Measurements from ENCODE around the gene RIC3. TPM values are rescaled to one million over a fixed set of nuclear protein-coding genes. Genes with fewer than 3 reads are reported as not detected.

RIC3 gene
- total RNA-seq, 1 experiment from 2014 or later = 23.7 TPM

GRCh38 chr11:8068605-8069221 is 100.1 kb downstream of the RIC3 start:
- no peaks in the 10 kb centered on the region for H3K79me1 ChIP-seq (ENCODE audit: insufficient read depth, low read depth, low read length, poor library complexity, severe bottlenecking)
- H2AFZ ChIP-seq (ENCODE audit: low read length) = no peak overlapping the region
- no peak overlapping the region for H3K18ac ChIP-seq (ENCODE audit: insufficient read length, low read depth, low read length)
- no peak overlapping the region for H4K91ac ChIP-seq (ENCODE audit: insufficient read length, low read depth, low read length)
- Mint-ChIP-seq H3K27me3 (ENCODE audit: low read depth) (peaks cover 48% of the 10 kb centered on the region), H3K4me3 (no peak overlapping the region), H3K9me3 (no peaks in the 10 kb centered on the region), H3K36me3 (ENCODE audit: insufficient read depth in 1 of 3, low read depth in 3 of 3) (no peaks in the 10 kb centered on the region), H3K4me1 (peaks cover 40 to 49% of the 10 kb centered on the region in 2 experiments), H3K27ac (peak overlapping the region in 2 of 3 experiments; percentile 71 to 91; a peak in 2 of 7 replicates)
- H3K4ac ChIP-seq (ENCODE audit: low read depth, low read length) = no peak overlapping the region
- peaks cover 8% of the 10 kb centered on the region for H3K4me1 ChIP-seq (ENCODE audit: insufficient read depth, low read length)
- H3K27me3 ChIP-seq (ENCODE audit: insufficient read depth, low read length) = no peaks in the 10 kb centered on the region; the same call in 1 of the 2 replicates
- H4K20me1 ChIP-seq (ENCODE audit: control insufficient read depth, insufficient read depth, insufficient read length) = no peaks in the 10 kb centered on the region
- no peak overlapping the region for H2BK5ac ChIP-seq (ENCODE audit: insufficient read length, low read length)
- no peaks in the 10 kb centered on the region for H3K23me2 ChIP-seq (ENCODE audit: insufficient read length, low read depth, low read length, poor library complexity, severe bottlenecking)
- H3T11ph ChIP-seq (ENCODE audit: low read length) = no peak overlapping the region
- H3K9me3 ChIP-seq (ENCODE audit: control insufficient read depth, low read depth, low read length) = no peaks in the 10 kb centered on the region
- no peak overlapping the region for H3K27ac ChIP-seq (ENCODE audit: insufficient read length, low read depth, low read length)
- H2BK15ac ChIP-seq (ENCODE audit: low read depth, low read length) = no peak overlapping the region
- H3K79me2 ChIP-seq (ENCODE audit: insufficient read depth, low read length) = no peaks in the 10 kb centered on the region
- peak; percentile 23 for DNase-seq
- no peak overlapping the region for H3K4me2 ChIP-seq (ENCODE audit: insufficient read depth, insufficient read length, low read length)
- H2BK12ac ChIP-seq (ENCODE audit: insufficient read length, low read depth, low read length) = no peak overlapping the region
- no peak overlapping the region for H4K8ac ChIP-seq (replicated peaks; ENCODE audit: insufficient read length, low read depth, low read length)
- H4K5ac ChIP-seq (ENCODE audit: insufficient read length, low read depth, low read length) = no peak overlapping the region
- H3K56ac ChIP-seq (ENCODE audit: insufficient read length, low read depth, low read length) = no peak overlapping the region
- no peak overlapping the region for H3K14ac ChIP-seq (ENCODE audit: insufficient read depth, low read length)
- H2BK20ac ChIP-seq (ENCODE audit: low read depth, low read length, poor library complexity, severe bottlenecking) = no peak overlapping the region
- H3K9ac ChIP-seq (ENCODE audit: extremely low read depth, insufficient read length, low read length) = no peak overlapping the region
- no peak overlapping the region for H2AK5ac ChIP-seq (ENCODE audit: insufficient read length, low read length)
- no peak overlapping the region for H3K23ac ChIP-seq (ENCODE audit: insufficient read length, low read depth, low read length)
- no peak overlapping the region for H2BK120ac ChIP-seq (ENCODE audit: low read depth, low read length, poor library complexity, severe bottlenecking)
- TF ChIP-seq, protein P1, sequence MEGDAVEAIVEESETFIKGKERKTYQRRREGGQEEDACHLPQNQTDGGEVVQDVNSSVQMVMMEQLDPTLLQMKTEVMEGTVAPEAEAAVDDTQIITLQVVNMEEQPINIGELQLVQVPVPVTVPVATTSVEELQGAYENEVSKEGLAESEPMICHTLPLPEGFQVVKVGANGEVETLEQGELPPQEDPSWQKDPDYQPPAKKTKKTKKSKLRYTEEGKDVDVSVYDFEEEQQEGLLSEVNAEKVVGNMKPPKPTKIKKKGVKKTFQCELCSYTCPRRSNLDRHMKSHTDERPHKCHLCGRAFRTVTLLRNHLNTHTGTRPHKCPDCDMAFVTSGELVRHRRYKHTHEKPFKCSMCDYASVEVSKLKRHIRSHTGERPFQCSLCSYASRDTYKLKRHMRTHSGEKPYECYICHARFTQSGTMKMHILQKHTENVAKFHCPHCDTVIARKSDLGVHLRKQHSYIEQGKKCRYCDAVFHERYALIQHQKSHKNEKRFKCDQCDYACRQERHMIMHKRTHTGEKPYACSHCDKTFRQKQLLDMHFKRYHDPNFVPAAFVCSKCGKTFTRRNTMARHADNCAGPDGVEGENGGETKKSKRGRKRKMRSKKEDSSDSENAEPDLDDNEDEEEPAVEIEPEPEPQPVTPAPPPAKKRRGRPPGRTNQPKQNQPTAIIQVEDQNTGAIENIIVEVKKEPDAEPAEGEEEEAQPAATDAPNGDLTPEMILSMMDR (conservative IDR thresholded peaks at IDR 0.05) = no peak
- WGBS (ENCODE audit: extremely low coverage, insufficient read length, low lambda C conversion rate) = no CpG with 5 or more reads among the region's 15 CpGs

Data from H9 (cell line).